ENCODE results near the gene ZNF160. TPM values are rescaled to one million over a fixed set of nuclear protein-coding genes. Genes with fewer than 3 reads are reported as not detected.
"Not testable (repeated sequence)": the region's sequence is repeated elsewhere in the genome, so short reads cannot be mapped to it uniquely, and the experiment has no call there.

Gene ZNF160
- total RNA-seq, 1 experiment from 2014 or later = 7.8 TPM

- Mint-ChIP-seq H3K27ac (ENCODE audit: unreplicated experiment) (no peak overlapping the region), H3K27me3 (ENCODE audit: unreplicated experiment) (no peaks in the 10 kb centered on the region), H3K4me3 (ENCODE audit: low read depth, unreplicated experiment) (no peak overlapping the region), H3K4me1 (ENCODE audit: low read depth, unreplicated experiment) (no peaks in the 10 kb centered on the region), H3K9me3 (ENCODE audit: low read depth, unreplicated experiment) (peaks cover 23% of the 10 kb centered on the region), H3K36me3 (ENCODE audit: insufficient read depth, unreplicated experiment) (no peaks in the 10 kb centered on the region)
- CTCF ChIA-PET = no interaction called here
- no peak for DNase-seq
- intact Hi-C loops (cut with micrococcal nuclease; ENCODE audit: unreplicated experiment) = no loop called here
- TF ChIP-seq CTCF (IDR thresholded peaks at IDR 0.05; ENCODE audit: unreplicated experiment) = no peak
- no TSS peak for BruUV-seq (replicated peaks)
Measured at GRCh38 chr19:53041366-53041765, 61.9 kb downstream of the ZNF160 start.

- Mint-ChIP-seq H3K27me3 (ENCODE audit: unreplicated experiment) (no peaks in the 10 kb centered on the region), H3K36me3 (ENCODE audit: insufficient read depth, unreplicated experiment) (no peaks in the 10 kb centered on the region), H3K9me3 (ENCODE audit: low read depth, unreplicated experiment) (peaks cover 20% of the 10 kb centered on the region), H3K4me1 (ENCODE audit: low read depth, unreplicated experiment) (no peaks in the 10 kb centered on the region), H3K27ac (ENCODE audit: unreplicated experiment) (no peak overlapping the region), H3K4me3 (ENCODE audit: low read depth, unreplicated experiment) (no peak overlapping the region)
- no peak for DNase-seq
- intact Hi-C loops (cut with micrococcal nuclease; ENCODE audit: unreplicated experiment) = no loop called here
- CTCF ChIA-PET = no interaction called here
- TF ChIP-seq CTCF (IDR thresholded peaks at IDR 0.05; ENCODE audit: unreplicated experiment) = no peak
- BruUV-seq (replicated peaks) = no TSS peak
Measured at GRCh38 chr19:53037101-53038097, 65.8 kb downstream of the ZNF160 start.

- CTCF ChIA-PET = interaction anchor here (0.6 kb wide), 1 partner anchor 11 kb away, joined by 3 read pairs; no protein-coding TSS in a partner anchor
- Mint-ChIP-seq H3K4me3 (ENCODE audit: low read depth, unreplicated experiment) (no peak overlapping the region), H3K4me1 (ENCODE audit: low read depth, unreplicated experiment) (no peaks in the 10 kb centered on the region), H3K9me3 (ENCODE audit: low read depth, unreplicated experiment) (peaks cover 15% of the 10 kb centered on the region), H3K27me3 (ENCODE audit: unreplicated experiment) (no peaks in the 10 kb centered on the region), H3K36me3 (ENCODE audit: insufficient read depth, unreplicated experiment) (no peaks in the 10 kb centered on the region), H3K27ac (ENCODE audit: unreplicated experiment) (no peak overlapping the region)
- DNase-seq = no peak
- BruUV-seq (replicated peaks) = no TSS peak
- intact Hi-C loops (cut with micrococcal nuclease; ENCODE audit: unreplicated experiment) = no loop called here
- TF ChIP-seq CTCF (IDR thresholded peaks at IDR 0.05; ENCODE audit: unreplicated experiment) = no peak
Measured at GRCh38 chr19:53034948-53035675, 68.1 kb downstream of the ZNF160 start.

- H3K9me3 Mint-ChIP-seq (ENCODE audit: low read depth, unreplicated experiment) = peaks cover 16% of the 10 kb centered on the region
- CTCF ChIA-PET = no interaction called here
- no peak for TF ChIP-seq CTCF (IDR thresholded peaks at IDR 0.05; ENCODE audit: unreplicated experiment)
Measured at GRCh38 chr19:53034054-53034453, 69.2 kb downstream of the ZNF160 start.

GRCh38 chr19:53028306-53028705 lies 74.9 kb downstream of the ZNF160 start:
- H3K27me3 Mint-ChIP-seq (ENCODE audit: unreplicated experiment); H3K36me3 Mint-ChIP-seq (ENCODE audit: insufficient read depth, unreplicated experiment); DNase-seq; CTCF ChIA-PET; intact Hi-C loops (cut with micrococcal nuclease; ENCODE audit: unreplicated experiment); H3K4me3 Mint-ChIP-seq (ENCODE audit: low read depth, unreplicated experiment); H3K4me1 Mint-ChIP-seq (ENCODE audit: low read depth, unreplicated experiment); BruUV-seq (replicated peaks); H3K27ac Mint-ChIP-seq (ENCODE audit: unreplicated experiment): not testable (repeated sequence)
- peaks cover 17% of the 10 kb centered on the region for H3K9me3 Mint-ChIP-seq (ENCODE audit: low read depth, unreplicated experiment)

More at GRCh38 chr19:53034054-53034453, 69.2 kb downstream of the ZNF160 start:
- no TSS peak for BruUV-seq (replicated peaks)
- Mint-ChIP-seq H3K4me1 (ENCODE audit: low read depth, unreplicated experiment) (no peaks in the 10 kb centered on the region), H3K27ac (ENCODE audit: unreplicated experiment) (no peak overlapping the region), H3K36me3 (ENCODE audit: insufficient read depth, unreplicated experiment) (no peaks in the 10 kb centered on the region), H3K4me3 (ENCODE audit: low read depth, unreplicated experiment) (no peak overlapping the region), H3K27me3 (ENCODE audit: unreplicated experiment) (no peaks in the 10 kb centered on the region)
- intact Hi-C loops (cut with micrococcal nuclease; ENCODE audit: unreplicated experiment) = no loop called here
- no peak for DNase-seq
